Activated CD8-positive, alpha-beta memory T cell treated with anti-CD3 and anti-CD28 coated beads, Interleukin-2, amount 50 U/mL, for 24 hours (primary cell): ENCODE data around the gene CTIF.

ENCODE experiments used
- DNase-seq: peaks from one replicate; pipeline ENCODE4 v3.0.0-alpha.2; 2020; ENCODE audit errors: extremely low read depth

The CTIF gene

DNA sequence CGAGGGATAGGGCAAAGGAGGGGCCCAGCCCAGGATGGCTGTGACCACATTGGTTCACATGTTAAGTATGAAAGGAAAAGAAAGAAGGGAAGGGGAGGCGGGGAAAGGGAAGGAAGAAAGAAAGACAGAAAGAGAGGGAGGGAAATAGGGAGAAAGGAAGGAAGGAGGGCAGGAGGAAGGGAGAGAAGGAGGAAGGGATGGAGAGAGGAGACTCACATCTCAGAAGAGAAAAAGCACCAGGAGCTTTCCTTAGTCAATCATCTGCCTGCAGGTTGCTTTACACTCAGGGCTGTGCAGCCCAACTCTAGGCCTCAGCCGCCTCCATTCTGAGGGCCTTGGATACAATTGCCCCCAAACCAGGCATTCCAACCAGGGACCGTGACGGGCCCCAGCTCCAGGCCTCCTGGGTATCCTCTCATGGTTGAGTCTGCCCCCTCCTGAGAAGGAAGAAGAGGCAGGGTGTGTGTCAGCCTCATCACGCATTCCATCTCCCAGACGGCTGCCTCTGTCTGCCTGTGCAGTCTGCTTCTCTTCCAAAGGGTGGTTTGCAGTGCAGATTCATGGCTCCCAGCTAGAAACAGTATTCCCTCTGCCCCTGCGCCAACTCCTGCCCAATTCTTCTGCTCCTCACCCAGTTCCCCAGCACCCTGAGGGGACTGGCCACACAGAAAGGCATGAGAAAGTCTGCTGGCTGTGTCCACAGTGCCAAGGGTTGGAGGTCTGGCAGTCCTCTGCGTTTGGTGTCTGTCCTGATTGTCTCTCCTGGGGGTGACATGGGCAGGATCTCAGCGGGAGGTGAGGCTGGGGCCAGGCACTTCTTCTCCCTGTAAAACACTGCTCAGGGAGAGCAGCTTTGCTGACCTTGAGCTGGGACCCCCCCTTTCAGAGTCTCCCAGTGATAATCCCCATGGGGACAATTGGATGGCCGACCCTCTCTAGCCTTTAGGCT, 248.6 kb downstream of the CTIF start:
- DNase-seq: no peak

DNA sequence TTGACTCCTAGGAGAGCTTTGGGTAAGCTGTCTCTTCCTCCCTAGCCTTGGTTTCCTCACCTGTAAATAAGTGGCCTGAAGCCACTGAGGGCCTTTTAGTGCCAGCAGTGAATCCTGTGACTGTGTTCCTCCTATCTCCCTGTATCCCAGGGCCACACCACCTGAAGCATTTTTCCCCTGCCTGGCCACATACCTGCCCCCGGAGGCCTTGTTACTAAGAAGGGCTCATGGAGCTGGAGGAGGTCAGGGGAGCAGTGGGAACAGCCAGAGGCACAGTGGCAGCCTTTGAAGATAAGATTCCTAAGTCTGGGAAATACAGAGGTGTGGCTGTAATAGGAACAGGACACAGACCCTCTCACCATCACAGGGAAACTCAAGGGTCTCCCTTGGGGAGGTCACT, 249.5 kb downstream of the CTIF start:
- no peak for DNase-seq

DNA sequence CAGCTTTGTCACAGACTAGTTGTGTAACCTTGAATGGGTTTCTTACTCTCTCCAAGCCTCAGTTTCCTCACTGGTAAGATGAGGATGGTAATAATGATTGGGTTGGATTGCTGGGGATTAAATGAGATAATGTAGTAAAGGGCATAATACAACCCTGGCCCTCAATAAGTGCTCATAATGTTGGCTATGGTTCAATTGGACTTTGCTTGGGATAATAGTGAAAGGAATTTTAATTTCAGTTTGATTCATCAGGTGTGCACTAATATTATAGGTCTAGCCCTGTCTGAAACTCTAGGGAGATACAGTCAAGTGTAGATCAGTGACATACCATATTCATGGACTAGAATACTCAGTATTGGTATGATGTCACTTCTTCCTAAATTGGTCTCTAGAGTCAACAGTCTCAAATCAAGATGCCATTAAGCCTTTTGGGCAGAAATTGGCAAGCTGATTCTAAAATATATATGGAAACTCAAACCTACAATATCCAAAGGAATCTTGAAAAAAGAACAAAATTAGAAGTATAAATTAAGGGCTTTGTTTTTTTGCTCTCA, 250.5 kb downstream of the CTIF start:
- no peak for DNase-seq

DNA sequence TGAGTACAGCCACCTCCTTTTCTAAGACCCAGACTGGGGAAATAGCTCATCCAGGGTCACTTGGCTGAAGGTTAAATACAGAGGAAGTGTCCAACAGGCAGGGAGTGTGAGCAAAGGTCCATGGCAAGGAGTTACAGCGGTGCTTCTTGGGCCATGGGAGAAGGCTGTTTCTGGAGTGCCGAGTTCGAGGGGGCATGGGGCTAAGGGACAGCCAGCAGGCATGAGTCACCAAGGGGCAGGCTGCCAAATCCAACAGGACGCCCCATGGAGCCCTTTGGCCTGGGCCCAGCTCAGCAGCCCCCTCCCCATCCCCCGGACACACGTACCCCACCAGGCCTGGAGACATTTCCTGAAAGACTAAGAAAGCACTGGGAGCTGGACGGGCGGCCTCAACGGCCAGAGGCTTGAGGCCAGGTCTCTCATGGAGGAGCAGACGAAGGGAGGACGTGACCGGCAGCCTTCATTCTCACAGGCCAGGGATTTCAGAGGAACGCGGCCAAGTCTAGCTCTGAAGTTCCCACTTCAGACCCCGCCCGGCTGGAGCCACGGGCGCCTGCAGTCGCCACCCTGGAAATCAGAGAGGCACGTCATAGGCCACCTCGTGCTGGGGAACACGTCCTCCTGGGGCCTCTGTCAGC, 251.5 kb downstream of the CTIF start:
- no peak for DNase-seq

DNA sequence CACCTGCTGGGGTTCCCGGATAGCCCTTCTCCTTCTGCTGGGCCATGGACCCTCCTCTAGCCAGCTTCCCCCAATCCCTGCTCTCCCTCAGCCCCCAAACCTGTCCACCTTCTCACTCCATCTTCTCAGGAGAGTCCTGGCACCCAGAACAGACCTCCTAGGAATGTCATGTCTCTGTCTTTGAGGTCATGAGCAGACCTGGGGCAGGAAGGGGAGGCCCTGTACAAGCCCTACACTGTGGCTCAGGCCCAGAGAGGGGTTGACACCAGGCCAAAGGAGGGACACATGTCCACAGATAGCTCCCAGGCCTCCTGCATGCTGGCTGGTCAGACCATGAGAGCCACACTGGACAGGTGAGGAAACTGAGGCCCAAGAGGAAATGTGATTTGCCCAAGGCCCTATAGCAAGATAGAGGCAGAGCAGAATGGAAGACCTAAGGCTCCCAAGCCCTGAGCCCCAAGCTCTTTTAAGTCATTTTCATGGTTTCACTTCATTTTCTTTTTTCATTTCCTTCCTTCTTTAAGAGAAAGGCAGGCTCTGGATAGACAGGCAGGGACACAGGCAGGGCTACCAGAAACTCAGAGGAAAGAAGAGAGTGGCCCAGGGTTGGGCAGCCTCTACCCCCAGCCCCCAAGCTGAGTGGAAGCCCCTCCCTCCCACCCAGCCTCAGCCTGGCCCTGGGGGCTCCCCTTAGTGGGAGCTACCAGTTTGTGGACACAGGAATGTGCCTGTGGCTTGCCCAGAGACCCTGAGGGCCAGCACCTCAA, 252.2 kb downstream of the CTIF start:
- DNase-seq: no peak

DNA sequence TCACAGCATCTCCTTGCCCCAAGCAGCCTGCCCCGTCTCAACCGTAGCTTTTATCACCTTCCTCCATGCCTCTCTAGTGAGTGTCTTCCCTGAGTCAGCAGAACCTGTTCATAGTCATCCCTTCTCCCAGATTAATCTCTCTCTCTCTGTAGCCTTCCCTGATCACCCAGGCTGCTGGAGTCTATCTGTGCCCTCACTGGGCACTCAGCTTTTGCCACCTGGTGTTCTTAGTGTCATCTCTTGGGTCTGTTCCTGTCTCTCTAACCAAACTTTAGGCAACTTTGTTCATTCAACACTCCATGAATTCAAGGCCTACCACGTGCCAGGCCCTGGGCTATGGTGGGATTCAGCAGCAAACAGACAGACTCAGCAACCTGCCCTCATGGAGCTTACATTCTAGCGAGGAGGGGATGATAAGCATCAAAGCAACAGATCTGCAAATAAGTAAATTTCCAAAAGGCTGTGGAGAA, 252.8 kb downstream of the CTIF start:
- no peak for DNase-seq

DNA sequence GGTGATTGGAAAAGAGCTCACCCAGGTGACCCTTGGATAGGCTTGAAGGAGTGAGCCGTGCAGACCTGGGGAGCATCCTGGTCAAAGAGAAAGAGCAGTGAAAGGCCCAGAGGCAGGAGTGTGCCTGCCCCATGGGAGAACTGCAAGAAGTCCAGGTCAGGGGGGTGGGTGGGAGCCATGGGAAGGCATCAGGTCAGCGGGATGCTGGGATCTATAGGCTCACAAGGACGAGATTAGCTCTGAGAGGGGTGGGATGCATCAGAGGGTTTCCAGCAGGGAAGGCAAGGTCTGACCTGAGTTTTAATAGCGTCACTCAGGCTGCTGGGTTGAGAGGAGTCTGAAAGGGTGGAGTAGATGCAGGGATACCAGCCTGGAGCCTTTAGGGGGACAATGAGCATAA, 253.3 kb downstream of the CTIF start:
- no peak for DNase-seq

DNA sequence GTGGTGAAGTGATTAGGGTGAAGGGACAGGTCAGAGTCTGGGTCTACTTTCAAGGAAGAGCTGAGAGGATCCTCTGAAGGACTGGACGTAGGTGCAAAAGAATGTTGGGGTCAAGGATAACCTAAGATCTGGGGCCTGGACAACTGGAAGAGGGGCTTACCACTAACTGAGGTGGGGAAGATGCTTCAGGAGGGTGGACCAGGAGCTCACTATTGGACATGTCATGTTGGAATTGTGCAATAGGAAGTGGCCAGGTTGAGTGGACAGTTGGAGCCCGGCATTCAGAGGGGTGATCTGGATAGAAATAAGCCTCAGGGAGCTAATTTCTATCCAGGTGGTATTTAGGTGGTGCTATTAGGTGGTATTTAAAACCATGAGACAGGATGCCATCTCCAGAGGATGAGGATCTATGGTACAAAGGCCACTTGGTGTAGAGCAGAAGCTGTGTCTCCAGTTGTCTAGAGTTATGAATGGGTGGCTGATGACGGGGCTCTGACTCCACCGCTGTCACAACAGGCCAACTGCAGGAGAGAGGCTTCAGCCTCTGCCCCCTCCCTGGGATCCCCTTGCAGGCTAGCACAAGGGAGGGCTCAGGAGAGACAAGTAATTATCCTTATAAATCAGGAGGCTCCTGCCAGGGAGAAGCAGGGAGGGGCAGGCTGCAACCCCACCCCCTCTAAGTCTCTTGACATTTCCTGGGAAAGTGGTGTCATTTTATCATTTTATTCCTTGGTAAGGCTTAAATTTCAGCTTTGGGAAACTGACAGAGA, 254.0 kb downstream of the CTIF start:
- DNase-seq: no peak

DNA sequence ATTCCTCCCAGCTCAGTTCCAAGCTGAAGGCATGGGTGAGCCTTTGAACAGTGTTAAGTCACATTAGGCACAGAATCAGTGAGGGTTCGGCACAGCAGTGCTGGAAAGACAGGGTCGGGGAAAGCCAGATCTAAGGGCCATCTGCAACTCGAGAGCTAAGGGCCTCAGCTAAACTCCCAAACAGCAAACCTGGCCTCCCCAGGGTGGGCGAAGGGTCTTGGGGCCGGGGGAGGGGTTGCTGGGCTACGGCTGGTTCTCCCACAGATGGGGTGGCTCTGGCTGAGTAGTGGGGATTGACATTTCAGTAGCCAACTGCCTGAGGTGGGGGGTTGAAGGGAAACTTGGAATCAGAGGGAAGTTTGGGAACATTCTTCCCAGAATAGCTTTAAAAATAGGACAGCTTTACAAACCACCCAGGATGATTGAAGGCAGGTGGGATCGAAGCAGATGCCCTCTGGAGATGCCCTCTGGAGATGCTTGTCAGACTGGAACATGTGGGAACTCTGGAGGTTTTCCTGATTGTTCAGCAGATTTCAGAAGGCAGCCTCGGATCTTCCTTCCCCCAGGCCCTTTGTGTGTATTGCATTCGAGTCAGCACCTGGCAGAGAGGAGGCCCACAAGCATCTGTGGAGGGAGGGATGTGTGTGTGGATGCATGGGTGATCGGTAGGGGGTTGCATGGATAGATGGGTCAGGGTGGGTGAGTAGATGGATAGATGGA, 255.6 kb downstream of the CTIF start:
- no peak for DNase-seq

DNA sequence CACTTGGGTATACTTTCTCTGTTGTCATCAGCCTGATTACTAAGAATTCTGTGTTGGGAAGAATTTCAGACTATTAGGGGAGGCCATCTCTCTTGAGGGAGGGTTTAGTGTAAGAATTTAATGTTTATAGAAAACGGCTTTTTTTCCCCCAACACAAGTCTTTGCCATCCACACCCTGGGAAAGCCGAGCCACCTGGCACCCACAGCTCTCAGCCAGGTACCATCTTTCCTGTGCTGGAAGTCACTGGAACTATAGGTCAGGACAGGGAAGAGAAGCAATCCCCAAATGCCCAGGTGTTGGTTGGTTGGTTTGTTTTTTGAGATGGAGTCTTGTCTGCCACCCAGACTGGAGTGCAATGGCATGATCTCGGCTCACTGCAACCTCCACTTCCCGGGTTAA, 256.9 kb downstream of the CTIF start:
- DNase-seq: no peak

DNA sequence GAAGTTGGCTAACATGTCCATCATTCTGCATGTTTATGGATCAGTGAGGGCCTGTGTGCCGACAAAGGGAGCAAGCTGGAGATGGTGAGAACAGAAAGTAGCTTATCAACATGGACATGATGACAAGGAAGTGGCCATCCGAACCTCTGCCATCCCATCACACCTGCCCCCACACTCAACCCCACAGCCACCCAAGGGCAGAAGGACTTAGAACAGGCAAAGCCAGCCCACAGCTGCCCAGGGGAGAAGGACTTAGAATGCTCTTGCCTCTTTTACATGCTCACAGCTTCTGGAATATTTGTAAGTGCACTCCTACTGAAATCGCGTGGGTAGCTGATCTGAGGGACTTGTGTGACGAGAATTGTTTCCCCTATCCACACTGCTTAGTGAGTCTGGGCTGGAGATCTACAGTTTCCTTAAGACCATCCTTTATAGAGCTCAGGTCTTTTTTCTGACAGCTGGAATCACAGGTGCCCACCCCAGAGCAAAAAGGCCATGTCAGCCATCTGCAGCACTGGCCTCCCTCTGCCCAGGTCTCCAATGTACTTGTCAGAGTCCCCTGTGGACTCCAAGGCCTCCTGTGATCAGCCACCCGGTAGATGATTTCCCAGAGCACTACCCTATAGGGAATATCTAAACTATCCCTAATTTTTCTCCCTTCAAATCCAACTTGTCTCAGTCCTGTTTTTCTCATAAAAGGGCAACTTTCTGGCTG, 257.8 kb downstream of the CTIF start:
- no peak for DNase-seq

DNA sequence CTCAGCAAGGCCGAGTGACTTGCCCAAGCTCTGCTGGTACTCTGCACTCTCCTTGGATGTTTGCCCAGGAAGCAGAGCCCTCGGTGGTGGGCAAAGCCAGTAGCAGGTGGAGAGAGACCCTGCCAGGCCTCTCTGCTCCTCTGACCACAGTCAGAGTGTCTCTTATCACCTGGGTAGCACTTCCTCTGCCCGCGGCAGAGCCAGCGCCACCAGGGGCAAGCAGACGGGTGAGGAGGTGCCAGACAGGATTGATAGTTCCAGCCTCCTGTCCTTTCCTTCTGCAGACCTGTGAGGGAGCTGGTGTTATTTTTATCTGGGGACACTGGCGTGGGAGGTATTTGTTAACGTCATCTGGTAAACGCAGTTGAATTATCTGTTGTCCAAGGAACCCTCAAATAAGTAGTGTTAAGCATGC, 259.0 kb downstream of the CTIF start:
- DNase-seq: no peak

DNA sequence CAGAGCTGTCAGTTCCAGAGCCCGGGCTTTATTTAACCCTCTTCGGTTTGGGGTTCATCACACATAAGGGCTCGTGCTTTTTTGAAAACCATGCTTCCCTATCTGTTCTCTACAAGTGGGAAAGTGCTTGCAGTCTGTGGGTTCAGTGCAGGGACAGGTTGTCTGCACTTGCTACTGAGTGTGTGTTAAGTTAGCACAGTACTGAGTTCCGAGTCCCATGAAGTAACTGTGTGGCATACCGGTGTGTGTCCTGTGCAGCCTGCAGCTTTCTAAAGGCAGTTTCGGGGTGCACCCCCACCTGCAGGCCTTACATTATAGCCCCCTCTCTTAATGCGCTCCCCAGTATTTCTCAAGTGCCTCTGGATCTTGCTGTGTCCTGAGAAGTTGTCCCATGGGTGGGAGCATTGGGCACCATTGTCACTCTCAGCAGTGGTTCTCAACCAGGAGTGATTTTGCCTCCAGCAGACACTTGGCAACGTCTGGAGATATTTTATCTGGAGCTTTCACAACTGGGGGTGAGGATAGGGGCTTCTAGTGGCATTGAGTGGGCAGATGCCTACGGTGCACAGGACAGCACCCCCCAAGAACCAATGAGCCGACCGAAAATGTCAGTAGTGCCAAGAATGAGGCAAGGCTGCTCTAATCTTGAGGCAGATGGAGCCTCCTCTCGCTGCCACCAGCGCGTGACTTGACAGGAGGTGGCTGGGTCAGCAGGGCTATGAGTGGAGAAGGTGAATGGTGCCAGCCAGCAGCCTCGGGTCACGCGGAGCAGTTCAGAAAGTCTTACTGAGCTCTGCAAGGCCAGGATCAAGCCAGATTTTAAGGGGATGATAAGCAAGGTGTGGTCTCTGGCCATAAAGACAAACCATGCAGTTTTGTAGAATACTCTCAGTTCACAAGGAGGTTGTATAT, 259.8 kb downstream of the CTIF start:
- DNase-seq: no peak

DNA sequence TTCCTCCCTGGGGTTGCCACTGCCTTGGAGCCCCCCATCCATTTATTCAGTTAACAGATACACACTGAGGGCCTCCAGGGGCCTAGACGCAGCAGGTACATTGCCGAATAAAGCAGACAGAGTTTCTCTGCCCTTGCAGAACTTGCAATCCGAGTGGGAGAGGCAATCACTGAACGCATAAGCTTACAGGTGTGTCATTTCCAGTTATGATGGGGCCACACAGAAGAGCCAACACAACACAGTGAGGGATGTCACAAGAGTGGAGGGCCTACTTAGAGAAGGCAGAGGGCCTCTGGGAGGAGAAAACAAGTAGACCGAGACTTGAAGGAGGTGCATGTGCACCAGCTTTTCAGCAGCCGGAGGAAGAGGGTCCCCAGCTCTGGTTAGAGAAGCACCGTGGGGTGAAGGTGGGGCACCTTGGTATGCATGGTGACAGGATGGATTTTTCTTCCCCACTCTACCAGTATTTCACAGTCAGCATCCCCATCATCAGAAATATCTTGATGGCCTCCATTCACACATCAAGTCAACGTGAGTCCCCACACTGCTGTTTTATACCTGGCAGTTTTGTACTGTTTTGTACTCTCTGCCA, 261.0 kb downstream of the CTIF start:
- no peak for DNase-seq

DNA sequence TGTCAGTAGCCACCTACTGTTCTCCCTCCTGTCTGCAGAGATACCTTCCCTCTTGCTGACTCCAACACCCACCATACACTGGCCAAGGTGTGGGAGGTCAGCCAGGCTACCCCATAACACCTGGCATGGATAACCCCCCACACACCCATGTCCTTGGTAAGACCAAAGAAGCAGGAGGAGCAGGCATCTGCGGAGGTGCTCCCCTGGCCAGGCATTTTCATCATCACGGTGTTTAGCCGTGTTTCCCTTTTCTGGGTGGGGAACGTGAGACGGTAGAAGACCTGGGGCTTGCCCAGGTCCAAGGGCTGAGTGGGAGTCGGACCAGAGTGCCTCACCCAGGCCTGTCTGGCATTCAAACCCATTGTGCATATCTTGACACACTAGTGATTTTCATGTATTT, 261.6 kb downstream of the CTIF start:
- DNase-seq: no peak

DNA sequence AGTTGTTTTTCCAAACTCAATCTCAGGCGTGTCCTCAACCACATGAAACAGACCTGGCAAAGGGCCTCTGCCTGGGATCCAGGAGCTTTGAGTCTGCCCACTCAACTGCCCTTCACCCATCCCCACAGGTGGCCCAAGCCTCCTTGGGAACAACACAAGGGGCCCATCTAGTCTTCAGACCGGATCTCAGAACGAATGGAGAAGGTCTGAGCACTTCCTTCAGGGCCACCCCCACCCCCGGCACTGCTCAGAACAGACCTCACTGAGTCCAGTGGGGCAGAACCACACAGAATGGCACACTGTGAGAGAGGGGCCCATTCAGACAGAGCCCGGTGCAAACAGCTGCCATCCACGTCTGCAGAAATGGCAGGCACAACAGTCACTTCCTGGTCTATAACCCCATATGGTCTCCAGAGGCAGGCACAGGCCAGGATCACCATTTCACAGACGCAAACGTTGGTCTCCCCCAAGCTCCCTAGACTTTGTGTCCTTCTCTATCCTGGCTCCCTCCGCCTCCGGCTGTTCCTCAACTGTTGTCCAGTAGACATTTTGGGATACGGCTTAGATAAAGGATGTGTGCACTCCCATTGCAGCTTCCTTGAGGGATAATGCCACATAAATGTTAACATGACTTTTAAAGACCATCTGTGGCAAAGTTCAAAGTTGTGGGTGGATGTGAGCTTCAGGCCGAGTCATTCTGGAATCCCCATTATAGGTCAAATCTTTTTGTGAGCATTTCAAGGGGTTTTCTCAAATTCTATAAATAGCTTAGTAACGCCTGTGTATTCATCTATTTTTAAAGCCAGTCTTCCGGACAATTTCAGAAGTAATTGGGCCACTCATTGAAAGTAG, 262.3 kb downstream of the CTIF start:
- no peak for DNase-seq

DNA sequence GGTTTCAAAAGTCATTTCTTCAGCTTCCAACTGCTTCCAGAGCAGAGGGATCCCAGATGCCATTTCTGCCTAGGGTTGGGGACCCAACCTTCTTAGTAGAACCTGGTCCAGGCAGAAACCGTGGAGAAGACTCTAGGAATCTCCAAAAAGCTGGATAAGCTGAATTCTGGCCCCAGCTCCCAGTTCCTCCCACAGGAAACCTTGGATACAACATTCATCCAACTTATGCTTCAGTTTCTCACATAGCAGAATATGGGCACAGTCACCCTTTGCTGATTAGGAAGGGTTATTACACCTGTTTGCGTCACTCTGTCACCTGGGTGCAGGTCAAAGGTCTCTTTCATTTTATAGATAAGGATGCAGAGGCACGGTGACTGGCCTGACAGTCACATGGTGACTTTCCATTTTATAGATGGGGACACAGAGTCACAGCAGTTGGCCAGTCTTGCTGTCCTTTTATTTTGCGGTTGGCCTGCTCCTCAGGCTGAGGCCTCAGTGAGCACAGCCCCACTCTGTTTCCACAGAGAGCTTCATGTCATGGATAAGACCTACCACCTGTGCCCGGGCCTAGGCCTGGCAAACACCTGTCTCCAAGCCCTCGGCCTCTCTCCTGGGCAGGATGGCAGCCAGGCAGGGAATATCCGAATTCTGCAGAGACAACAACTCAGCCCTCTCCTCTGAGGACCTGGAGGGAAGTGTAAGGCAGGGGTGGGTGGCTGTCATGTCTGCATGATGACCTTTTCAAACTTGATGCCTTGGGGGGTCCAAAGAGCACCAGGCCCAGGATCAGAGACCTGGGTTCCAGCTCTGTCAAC, 263.1 kb downstream of the CTIF start:
- DNase-seq: no peak
